SW480 (cell line): Measurements from ENCODE around the gene KRTAP10-9.
"Not testable (repeated sequence)": the region's sequence is repeated elsewhere in the genome, so short reads cannot be mapped to it uniquely, and the experiment has no call there.

Experiments
- DNase-seq: peaks from one replicate; pipeline ENCODE4 v3.0.0-alpha.2; 2016; ENCODE audit warnings: low spot score

The KRTAP10-9 gene

GRCh38 chr21:44626673-44627143 lies at the start of gene KRTAP10-9:
KRTAP10-9 (plus strand) TSS chr21:44627093; CDS start chr21:44627172, 79 bp downstream.
- DNase-seq, result no peak

GRCh38 chr21:44578371-44579055 lies 48.4 kb upstream of the KRTAP10-9 start:
- DNase-seq, result no peak

- DNase-seq, result no peak
Observed at GRCh38 chr21:44579056-44579832, 47.6 kb upstream of the KRTAP10-9 start.

- DNase-seq, result no peak
Observed at GRCh38 chr21:44579833-44580144, 47.1 kb upstream of the KRTAP10-9 start.

DNA sequence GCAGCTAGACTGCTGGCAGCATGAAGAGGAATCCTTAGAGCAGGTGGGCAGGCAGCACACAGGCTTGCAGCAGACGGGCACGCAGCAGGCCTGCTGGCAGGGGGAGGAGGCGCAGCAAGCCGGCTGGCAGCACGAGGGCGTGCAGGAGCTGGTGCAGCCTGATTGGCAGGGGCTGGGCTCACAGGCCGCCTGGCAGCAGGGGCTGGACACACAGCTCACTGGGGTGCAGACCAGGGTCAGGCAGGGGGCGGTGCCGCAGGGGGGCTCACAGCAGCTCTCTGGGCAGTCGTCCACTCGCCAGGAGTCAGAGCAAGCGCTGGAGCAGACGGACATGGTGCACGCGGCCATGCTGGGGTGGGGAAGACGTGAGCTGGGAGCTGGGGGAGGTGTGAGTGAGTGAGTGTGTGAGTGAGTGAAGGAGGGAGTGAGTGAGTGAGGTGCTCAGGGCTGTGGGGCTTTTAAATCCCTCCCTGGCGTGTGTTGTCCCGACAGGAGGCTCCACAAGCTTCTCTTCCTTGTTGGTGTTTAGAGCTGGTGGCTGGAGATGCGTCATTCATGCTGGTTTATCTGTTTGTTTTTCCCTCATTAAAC lies 46.6 kb upstream of the KRTAP10-9 start, which contains the start of gene KRTAP10-5:
KRTAP10-5 (minus strand) TSS at position 374 of the 591 bp plus-strand sequence; CDS start at position 348, 26 bp downstream.
- not testable (repeated sequence) for DNase-seq

DNA sequence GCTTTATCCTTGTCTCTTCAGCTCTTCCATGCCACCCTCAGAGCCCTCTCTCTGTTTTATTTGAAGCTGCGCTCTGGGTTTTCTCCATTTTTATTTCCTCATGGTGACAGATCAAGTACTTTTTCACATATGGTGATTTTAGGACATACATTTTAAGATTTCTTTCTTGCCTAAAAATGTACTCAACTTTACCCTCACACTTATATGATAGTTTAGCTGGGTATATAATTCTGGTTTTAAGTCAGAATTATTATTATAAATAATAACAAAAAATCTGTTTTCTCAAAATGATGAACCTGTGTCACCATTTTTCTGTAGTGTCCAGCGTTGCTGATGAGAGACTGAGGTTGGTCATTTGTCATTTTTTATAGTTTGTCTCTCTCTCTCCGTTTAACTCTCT lies 45.7 kb upstream of the KRTAP10-9 start:
- DNase-seq, result no peak

DNA sequence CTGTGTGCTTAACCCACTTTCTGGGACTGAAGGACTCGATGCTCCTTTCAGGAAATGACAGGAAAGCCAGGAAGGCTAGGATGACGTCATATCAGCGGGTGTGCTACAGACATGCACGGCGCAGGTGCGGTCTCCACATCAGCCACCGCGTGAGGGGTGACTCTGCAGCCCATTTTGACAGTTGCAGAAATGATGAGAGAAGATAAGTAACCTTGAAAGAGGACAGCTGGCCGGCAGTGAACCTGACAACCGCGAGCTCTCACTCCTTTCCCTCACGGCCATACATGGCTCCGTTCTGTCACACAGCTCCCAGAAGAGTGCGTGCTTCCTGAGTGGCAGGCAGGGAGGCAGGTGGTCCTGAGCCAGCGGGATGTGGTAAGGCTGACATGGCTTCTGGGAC lies 44.8 kb upstream of the KRTAP10-9 start:
- no peak for DNase-seq

- no peak for DNase-seq
Observed at GRCh38 chr21:44583089-44583799, 43.6 kb upstream of the KRTAP10-9 start.

GRCh38 chr21:44583800-44584147 lies 43.1 kb upstream of the KRTAP10-9 start:
- DNase-seq, result peak; percentile 62

- DNase-seq, result no peak
Observed at GRCh38 chr21:44585892-44586291, 41.0 kb upstream of the KRTAP10-9 start.

DNA sequence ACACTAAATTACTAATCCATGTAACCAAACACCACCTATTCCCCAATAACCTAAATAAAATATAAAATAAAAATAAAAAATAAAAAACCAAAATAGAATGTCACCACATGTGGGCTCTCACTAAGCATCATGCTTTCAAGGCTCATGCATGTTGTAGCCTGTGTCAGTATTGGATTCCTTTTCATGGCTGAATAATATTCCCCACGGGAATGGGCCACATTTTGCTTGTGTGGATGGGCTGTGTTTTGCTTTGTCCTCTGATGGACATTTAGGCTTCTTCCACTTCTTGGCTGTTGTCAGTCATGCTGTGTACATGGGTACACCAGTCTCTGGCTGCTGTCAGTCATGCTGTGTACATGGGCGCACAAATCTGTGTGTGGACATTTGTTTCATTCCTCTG lies 37.8 kb upstream of the KRTAP10-9 start:
- no peak for DNase-seq

DNA sequence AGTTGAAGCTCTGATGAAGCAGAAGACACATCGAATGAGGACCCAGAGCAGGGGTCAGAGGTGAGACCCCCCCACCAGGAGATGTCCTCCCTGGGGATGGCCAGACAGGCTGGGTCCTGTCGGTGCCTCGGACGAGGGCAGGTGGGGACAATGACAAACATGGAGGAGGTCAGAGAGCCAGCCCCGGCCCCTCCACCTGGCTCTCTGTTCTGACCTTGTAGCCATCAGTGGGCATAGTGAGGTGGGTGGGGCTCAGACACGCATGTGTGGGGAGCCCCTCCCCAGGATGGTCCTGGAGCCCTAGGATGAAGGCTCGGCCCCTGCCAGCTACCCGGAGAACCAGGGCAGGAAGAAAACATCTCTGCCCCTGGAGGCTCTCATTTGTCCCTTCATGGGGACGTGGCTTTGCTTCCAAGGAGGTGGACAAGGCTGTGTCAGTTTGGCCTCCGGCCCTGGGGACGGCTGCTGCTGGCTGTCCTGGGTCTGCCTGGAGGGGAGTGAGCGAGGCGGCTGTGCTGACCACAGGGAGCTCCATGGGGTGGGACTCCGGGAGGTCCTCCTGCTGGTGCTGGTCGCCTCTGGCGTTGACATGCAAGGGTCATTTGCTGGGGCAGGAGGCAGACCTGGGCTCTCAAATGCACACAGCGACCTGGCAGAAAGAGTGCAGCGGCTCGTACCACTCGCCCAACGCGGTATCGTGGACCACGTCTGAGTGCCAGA lies 37.1 kb upstream of the KRTAP10-9 start:
- no peak for DNase-seq

- no peak for DNase-seq
Observed at GRCh38 chr21:44590311-44590721, 36.6 kb upstream of the KRTAP10-9 start.

DNA sequence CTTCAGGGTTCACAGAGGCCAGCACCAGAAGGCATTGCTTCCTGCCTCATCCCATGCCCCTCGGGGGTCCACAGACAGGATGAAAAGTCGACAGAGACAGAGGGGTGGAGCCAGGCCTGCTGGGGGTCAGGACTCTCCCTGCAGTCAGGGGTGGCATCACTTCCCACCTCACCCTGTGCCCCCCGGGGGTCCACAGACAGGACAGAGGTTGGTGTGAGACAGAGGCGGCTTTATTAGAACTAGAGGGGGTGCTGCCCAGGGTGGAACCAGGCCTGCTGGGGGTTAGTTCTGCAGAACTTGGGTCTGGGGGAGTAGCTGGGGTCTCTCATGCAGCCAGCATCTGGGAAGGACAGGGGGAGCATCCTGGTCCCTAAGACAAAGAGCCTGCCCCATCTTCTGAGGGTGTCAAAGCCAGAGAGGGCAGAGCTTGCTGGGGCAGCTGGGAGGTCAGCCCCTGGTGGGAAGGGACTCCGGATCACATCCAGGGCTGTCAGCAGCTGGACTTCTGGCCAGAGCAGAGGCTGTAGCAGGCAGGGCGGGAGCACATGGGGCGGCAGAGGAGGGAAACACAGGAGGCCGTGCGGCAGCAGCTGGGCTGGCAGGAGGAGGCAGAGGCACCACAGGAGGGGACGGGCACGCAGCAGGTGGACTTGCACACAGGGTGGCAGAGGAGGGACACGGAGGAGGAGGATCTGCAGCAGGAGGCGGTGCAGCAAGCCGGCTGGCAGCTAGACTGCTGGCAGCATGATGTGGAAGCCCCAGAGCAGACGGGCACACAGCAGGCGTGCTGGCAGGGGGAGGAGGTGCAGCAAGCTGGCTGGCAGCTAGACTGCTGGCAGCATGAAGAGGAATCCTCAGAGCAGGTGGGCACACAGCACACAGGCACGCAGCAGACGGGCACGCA lies 35.7 kb upstream of the KRTAP10-9 start:
- not testable (repeated sequence) for DNase-seq

DNA sequence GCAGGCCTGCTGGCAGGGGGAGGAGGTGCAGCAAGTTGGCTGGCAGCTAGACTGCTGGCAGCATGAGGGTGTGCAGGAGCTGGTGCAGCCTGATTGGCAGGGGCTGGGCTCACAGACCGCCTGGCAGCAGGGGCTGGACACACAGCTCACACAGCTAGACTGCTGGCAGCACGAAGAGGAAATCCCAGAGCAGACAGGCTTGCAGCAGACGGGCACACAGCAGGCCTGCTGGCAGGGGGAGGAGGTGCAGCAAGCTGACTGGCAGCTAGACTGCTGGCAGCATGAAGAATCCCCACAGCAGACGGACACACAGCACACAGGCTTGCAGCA lies 35.1 kb upstream of the KRTAP10-9 start:
- not testable (repeated sequence) for DNase-seq

GRCh38 chr21:44592446-44593311 lies 34.2 kb upstream of the KRTAP10-9 start, which contains the start of gene KRTAP10-6:
KRTAP10-6 (minus strand) TSS chr21:44592505; CDS start chr21:44592484, 21 bp downstream.
- DNase-seq, result no peak

GRCh38 chr21:44593598-44594405 lies 33.1 kb upstream of the KRTAP10-9 start:
- DNase-seq, result peak; percentile 57

DNA sequence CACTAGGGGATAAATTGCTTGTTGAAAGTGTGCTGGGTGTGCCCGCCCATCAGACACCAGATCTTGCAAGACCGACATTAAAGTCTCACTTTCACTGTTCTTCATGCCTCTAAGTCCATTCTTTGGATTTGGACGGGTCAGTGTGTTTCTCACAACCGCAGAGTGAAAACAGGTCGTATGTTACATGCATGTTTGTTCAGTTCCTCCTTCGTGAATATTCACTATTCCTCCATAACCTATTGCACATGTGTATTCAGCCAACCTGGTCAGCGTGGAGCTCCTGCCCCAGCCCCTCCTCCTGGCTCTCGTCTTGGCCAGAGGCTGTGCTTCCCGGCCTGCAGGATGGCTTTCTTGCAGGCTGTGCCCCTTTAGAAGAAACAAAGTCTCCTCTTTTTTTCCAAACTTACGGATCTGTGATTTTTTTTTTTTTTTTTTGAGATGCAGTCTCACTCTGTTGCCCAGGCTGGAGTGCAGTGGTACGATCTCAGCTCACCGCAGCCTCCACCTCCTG lies 32.4 kb upstream of the KRTAP10-9 start:
- DNase-seq, result no peak

DNA sequence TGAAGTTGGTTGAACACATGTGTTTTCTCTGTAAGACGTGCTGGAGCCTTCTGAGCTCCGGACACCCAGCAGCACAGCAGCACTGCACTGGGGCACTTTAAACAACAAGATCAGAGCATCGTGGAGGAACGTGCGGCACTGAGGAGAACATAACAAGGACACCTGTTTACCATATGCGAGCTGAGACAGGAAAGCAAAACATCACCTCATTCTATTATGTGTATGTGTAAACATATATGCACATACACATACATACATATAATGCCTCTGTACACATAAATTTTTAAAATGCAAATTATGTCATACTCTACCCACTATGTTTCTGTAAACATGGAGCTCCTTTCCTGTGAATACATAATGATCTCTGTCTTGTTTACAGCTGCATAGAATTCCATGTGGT lies 31.4 kb upstream of the KRTAP10-9 start:
- no peak for DNase-seq
